LNCaP clone FGC (cell line): ENCODE data around the gene TIMM17A.
A peak's percentile ranks its signal among the peaks of the same experiment; 100 is the strongest.

Source experiments
- DNase-seq: peaks from one replicate; pipeline ENCODE4 v3.0.0-alpha.2; 2011; ENCODE audit warnings: low read depth
- H3K4me3 ChIP-seq: 2 replicates; pipeline ENCODE4 v1.5.1; 2011; ENCODE audit warnings: mild to moderate bottlenecking, low read depth, low read length, control low read depth
- TF ChIP-seq, protein P1 (sequence below): IDR thresholded peaks from 2 replicates; pipeline ENCODE4 v1.5.1; 2012; ENCODE audit warnings: mild to moderate bottlenecking; ENCODE audit not compliant: control insufficient read depth, insufficient read depth; ENCODE audit errors: extremely low read depth

The TIMM17A gene

DNA sequence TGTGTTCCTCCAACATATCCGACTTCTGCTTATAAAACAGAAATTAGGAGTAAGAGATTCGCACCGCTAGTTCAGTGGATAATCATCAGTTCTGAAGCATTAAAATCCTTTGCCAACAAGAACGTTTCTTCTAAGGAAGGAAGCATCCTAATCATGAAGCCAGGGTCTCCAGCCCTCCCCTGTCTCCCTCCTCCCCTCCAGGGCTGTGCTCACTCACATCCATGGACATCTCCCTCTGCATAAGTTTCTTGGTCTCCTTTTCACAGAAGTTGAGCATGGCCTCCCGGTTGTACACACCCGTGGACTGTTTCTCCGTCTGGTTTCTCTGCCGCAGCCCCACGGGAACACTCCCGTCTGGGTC lies 9.5 kb upstream of the TIMM17A start:
- TF ChIP-seq, protein P1, sequence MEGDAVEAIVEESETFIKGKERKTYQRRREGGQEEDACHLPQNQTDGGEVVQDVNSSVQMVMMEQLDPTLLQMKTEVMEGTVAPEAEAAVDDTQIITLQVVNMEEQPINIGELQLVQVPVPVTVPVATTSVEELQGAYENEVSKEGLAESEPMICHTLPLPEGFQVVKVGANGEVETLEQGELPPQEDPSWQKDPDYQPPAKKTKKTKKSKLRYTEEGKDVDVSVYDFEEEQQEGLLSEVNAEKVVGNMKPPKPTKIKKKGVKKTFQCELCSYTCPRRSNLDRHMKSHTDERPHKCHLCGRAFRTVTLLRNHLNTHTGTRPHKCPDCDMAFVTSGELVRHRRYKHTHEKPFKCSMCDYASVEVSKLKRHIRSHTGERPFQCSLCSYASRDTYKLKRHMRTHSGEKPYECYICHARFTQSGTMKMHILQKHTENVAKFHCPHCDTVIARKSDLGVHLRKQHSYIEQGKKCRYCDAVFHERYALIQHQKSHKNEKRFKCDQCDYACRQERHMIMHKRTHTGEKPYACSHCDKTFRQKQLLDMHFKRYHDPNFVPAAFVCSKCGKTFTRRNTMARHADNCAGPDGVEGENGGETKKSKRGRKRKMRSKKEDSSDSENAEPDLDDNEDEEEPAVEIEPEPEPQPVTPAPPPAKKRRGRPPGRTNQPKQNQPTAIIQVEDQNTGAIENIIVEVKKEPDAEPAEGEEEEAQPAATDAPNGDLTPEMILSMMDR: no peak
- no peak overlapping the region for H3K4me3 ChIP-seq
- DNase-seq: no peak

DNA sequence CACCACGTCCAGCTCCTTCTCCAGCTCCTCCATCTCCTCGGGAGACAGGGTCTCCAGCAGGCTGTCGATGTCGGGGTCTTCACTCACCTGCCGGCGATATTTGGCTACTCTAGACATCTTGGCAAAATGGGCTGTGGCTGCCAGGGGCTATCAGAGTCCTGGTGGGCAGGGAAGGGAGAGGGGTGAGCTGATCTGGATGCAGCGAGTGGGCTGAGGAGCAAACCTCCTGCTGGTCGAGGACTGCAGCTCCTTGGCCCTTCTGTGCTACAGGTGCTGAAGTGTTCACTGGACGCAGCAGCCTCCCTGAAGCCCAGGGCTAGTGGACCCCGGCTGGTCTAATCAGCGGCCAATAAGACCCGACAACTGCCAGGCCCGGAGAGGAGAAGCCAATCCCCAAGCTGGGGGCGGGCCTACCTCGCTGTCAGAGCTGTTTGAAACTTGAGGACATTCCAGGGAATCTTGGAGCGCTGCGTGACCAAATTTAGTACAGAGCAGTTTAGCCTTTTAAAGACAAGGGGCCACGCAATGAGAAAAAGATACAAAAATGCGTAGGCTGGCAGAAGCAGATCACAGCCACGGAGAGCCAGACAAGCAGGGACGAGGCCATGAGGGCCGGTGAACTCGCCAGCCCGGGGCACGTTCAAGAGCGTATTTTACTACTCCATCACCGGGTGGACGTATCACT lies 8.9 kb upstream of the TIMM17A start, which contains the start of gene LMOD1:
Gene LMOD1, minus strand, starts transcription at position 325 of the 685 bp plus-strand sequence. Its CDS starts 208 bp downstream, at position 117.
- H3K4me3 ChIP-seq: no peak within 1 kb of the TSS
- no peak for DNase-seq

DNA sequence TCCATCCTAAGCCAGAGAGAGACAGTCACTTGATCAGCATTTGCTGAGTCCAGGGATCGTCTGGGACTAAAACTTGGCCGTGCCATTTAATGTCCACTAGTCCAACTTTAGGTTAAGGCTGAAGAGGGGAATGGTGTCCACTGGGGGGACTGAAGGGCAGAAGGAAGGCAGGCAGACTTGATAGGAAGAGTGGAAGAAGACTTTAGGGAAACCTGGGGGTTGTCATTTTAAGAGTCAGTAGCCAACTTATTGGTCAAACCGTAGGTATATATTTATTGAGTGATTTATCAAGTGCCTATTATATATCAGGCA lies 7.7 kb upstream of the TIMM17A start:
- TF ChIP-seq, protein P1: no peak
- no peak overlapping the region for H3K4me3 ChIP-seq
- DNase-seq: no peak

More for the DNA sequence above, 8.9 kb upstream of the TIMM17A start, which contains the start of gene LMOD1:
- TF ChIP-seq, protein P1: no peak

DNA sequence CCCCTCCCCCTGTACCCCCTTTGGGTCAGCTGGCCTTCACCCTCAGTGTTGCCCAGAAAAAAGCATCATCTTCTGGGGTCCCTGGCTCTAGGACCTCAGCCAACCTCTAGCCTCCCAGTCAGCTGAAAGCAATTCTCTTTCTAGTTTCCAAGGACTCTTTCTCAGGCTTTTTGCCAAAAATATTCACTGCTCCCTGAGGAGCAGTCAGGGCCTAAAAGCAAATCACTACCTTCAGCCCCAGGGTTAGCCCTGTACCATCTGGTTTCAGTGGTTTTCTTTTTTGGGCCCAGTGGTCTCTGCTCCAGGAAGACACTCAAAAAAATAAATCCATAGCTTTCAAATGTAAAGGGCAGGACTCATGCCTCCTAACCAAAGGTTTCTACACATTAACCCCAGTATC lies 5.8 kb upstream of the TIMM17A start:
- DNase-seq: no peak
- no peak overlapping the region for H3K4me3 ChIP-seq

DNA sequence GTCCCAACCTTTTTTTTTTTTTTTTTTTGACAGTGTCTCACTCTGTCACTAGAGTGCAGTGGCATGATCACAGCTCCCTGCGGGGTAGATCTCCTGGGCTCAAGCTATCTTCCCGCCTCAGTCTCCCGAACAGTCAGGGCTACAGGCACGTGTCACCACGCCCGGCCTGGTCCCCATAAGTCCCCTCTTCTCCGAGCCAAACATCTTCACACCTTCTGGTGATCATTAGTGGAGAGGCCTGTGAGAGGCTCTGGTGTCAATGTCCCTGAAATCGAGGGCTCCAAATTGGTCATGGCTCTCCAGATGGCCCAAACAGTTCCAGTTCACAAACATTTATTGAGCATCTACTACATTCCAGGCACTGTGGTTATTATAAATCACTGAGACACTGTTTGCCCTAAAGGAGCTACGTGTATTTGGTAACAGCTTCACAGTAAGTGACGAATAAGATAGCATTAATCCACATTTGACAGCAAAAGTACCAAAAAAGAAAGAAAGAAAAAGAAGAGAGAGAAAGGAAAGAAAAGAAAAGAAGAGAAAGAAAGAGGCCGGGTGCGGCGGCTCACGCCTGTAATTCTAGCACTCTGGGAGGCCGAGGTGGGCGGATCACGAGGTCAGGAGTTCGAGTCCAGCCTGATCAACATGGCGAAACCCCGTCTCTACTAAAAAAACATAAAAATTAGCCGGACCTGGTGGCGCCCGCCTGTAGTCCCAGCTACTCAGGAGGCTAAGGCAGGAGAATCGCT lies 867 bp upstream of the TIMM17A start:
- peak overlapping the region; percentile 91 for H3K4me3 ChIP-seq
- TF ChIP-seq, protein P1: no peak
- DNase-seq: no peak

More for the DNA sequence above, 5.8 kb upstream of the TIMM17A start:
- TF ChIP-seq, protein P1: no peak

DNA sequence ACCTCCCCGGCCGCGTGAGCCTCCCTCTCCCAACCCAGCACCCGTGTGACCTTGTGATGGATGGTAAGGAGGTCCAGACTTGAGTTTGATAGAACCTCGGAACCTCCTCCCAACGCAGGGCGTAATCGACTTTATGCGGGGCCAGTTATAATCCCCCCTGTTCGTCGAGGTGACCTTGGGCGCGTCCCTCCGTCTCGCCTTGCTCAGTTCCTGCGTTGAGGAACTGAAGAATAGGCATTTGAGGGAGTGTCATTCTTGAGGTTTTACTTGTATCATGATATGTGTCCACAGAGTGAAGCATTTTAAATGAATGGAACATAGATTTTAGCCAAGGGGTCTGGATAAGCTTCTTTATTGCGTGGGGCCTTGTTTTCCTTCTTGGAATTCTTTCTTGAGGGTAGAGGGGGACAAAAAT lies 433 bp downstream of the TIMM17A start:
- TF ChIP-seq, protein P1: no peak
- DNase-seq: no peak

More for the DNA sequence above, 433 bp downstream of the TIMM17A start:
- H3K4me3 ChIP-seq: peak overlapping the region; percentile 91
